Central memory CD8-positive, alpha-beta T cell (primary cell): ENCODE results near the gene LPP.
A peak's percentile ranks its signal among the peaks of the same experiment; 100 is the strongest.

ENCODE experiments used
- ATAC-seq: fragments of 150-1000 bp; cut with Tn5 transposase; replicated peaks from 2 replicates; pipeline ENCODE4 v1.10.0; 2022; ENCODE audit warnings: mild to moderate bottlenecking, moderate FRiP score, moderate number of reproducible peaks; ENCODE audit not compliant: poor library complexity, severe bottlenecking; ENCODE audit errors: extremely low read depth
- DNase-seq, 2 donors: peaks; one replicate each; pipeline ENCODE4 v3.0.0; 2021; ENCODE audit warnings: low spot score in 2 of 2
- H3K27ac Mint-ChIP-seq: one replicate; pipeline ENCODE4 v1.8.0; 2022; ENCODE audit warnings: low read depth, mild to moderate bottlenecking, moderate library complexity, mixed read lengths
- H3K27me3 Mint-ChIP-seq: one replicate; pipeline ENCODE4 v1.8.0; 2022; ENCODE audit warnings: mixed read lengths
- H3K36me3 Mint-ChIP-seq: one replicate; pipeline ENCODE4 v1.8.0; 2022; ENCODE audit warnings: mild to moderate bottlenecking, moderate library complexity, mixed read lengths; ENCODE audit not compliant: insufficient read depth
- H3K4me1 Mint-ChIP-seq: one replicate; pipeline ENCODE4 v1.8.0; 2022; ENCODE audit warnings: mixed read lengths
- H3K4me3 Mint-ChIP-seq: one replicate; pipeline ENCODE4 v1.8.0; 2022; ENCODE audit warnings: mild to moderate bottlenecking, moderate library complexity, mixed read lengths
- H3K9me3 Mint-ChIP-seq: one replicate; pipeline ENCODE4 v1.8.0; 2022; ENCODE audit warnings: mixed read lengths

The LPP gene

DNA sequence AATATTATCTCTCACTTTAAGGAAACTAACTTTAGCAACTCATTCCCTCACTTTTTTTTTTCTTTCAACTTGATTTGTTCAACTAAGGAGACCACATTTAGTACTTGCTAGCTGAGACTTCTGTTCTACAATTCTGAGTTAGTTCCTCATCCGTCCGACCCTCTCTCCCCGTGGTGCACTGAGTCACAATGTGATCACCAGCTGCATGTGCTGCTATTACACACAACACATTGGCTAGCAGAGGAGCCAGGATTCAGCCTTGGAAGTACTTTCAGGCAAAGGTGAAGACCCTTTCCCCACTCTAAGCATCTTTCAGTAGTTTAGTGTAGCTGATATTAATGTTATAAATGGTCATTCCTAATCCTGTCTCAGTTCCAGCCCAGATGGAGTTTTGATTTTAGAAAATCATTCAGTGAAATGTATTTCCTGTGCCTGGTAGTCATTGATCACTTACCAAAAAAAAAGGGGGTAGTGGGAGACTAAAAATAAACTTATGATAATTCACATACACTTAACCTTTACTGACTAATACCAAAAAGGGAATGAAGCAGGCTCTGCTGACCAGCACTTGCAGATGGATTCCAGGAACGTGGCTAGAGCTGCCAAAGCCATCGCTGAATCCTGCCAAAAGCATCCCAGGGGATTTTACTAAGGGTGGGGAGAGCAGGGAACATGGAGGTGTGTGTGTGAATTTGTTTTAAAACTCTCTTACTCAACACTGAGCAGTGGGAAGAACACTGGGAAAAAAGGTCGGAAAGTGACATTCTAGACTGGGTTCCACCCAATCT, 424.8 kb downstream of the LPP start:
- Mint-ChIP-seq H3K36me3 (peaks cover 3% of the 10 kb centered on the region), H3K4me3 (no peak overlapping the region), H3K9me3 (no peaks in the 10 kb centered on the region), H3K27ac (no peak overlapping the region), H3K4me1 (peaks cover 19% of the 10 kb centered on the region), H3K27me3 (no peaks in the 10 kb centered on the region)
- DNase-seq (no peak), ATAC-seq (no peak)

DNA sequence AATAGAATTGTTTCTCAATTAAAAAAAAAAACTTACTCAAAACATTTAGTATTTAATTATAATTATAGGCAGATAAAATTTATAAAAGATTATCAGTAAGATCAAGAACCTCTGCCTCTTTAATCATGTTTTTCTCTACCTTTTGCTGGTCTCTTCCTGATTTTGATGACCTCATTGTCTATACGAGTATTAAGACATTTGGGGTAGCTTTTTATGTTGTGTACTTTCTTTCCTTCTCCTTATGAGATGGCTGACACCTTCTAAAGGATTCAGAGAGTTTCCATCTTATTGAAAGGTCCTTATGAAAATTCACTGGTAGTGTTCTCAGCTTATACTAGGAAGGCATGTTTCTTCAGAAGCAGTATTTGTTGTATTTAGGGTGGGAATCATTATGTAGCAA, 426.3 kb downstream of the LPP start:
- no peak for DNase-seq
- Mint-ChIP-seq H3K4me3 (no peak overlapping the region), H3K36me3 (peaks cover 3% of the 10 kb centered on the region), H3K4me1 (peaks cover 12% of the 10 kb centered on the region), H3K9me3 (no peaks in the 10 kb centered on the region), H3K27ac (no peak overlapping the region), H3K27me3 (no peaks in the 10 kb centered on the region)
- ATAC-seq, result no peak

DNA sequence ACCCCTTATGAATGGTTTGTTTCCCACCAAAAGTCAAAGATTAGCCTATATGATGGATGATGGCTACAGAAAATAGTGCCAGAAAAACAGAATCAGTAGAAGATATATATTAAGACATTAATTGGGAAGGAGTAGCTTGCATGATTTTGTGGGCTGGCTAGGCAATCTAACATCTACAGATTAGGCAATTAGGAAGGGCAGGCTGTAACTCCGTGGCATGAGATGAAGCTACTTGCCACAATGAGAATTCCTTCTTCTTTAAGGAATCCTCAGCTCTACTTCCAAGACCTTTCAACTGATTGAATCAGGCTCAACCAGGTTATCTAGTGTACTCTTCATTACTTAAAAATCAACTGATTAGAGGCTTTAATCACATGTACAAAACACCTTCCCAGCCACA, 426.7 kb downstream of the LPP start:
- no peaks in the 10 kb centered on the region for H3K27me3 Mint-ChIP-seq
- DNase-seq (no peak), ATAC-seq (no peak)
- H3K4me1 Mint-ChIP-seq, result peaks cover 12% of the 10 kb centered on the region
- H3K27ac Mint-ChIP-seq, result no peak overlapping the region
- peaks cover 3% of the 10 kb centered on the region for H3K36me3 Mint-ChIP-seq
- no peaks in the 10 kb centered on the region for H3K9me3 Mint-ChIP-seq
- H3K4me3 Mint-ChIP-seq, result no peak overlapping the region

- Mint-ChIP-seq H3K4me1 (peaks cover 12% of the 10 kb centered on the region), H3K27me3 (no peaks in the 10 kb centered on the region), H3K4me3 (no peak overlapping the region), H3K27ac (no peak overlapping the region), H3K9me3 (no peaks in the 10 kb centered on the region), H3K36me3 (peaks cover 3% of the 10 kb centered on the region)
- no peak for ATAC-seq
- no peak for DNase-seq
These were observed 427.4 kb downstream of the LPP start for GRCh38 chr3:188581365-188581764.

- Mint-ChIP-seq H3K36me3 (peaks cover 3% of the 10 kb centered on the region), H3K27ac (no peak overlapping the region), H3K27me3 (no peaks in the 10 kb centered on the region), H3K4me1 (peaks cover 12% of the 10 kb centered on the region), H3K9me3 (no peaks in the 10 kb centered on the region), H3K4me3 (no peak overlapping the region)
- no peak for DNase-seq
- no peak for ATAC-seq
These were observed 427.8 kb downstream of the LPP start for GRCh38 chr3:188581792-188582191.

DNA sequence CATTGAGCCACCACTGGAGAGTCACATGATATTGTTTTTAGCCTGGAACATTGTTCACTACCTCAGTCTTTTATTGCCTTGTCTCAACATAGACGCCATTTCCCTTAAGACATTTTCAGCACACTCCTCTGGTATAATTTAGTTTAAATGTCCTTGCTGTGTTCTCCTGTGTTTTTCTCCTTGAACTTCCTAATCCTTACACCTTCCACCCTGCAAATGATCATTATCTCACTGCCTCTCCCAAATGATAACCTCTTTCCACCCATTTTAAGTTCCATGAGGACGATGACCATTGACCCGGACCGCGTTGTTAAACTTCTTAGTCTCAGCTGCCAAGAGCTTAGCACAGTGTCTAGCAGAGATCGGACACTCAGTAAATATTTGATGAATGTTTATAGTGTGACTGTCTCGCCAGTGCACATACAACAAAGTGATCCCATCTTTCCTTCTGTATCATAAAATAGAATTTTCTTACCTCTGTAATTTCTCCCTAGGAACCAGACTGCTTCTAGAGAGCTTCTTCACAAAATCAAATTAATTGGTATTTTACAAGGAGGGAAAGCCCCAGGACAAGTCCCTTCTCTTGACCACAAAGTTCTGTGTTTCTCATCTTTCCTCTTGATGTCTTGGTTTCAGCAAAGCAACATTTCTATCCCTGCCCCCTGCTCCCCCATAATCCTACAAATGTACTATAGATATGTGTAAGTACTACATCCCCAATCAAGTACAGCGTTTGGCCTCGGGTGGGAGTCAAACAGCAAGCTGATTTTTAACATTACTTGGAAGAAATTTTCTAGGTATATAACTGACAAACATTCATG, 429.6 kb downstream of the LPP start:
- no peak for ATAC-seq
- DNase-seq, result no peak
- Mint-ChIP-seq H3K4me3 (no peak overlapping the region), H3K36me3 (no peaks in the 10 kb centered on the region), H3K27ac (no peak overlapping the region), H3K27me3 (no peaks in the 10 kb centered on the region), H3K9me3 (no peaks in the 10 kb centered on the region), H3K4me1 (peaks cover 6% of the 10 kb centered on the region)

GRCh38 chr3:188584162-188584529, 430.2 kb downstream of the LPP start:
- H3K9me3 Mint-ChIP-seq, result no peaks in the 10 kb centered on the region
- no peak for DNase-seq
- no peak for ATAC-seq

DNA sequence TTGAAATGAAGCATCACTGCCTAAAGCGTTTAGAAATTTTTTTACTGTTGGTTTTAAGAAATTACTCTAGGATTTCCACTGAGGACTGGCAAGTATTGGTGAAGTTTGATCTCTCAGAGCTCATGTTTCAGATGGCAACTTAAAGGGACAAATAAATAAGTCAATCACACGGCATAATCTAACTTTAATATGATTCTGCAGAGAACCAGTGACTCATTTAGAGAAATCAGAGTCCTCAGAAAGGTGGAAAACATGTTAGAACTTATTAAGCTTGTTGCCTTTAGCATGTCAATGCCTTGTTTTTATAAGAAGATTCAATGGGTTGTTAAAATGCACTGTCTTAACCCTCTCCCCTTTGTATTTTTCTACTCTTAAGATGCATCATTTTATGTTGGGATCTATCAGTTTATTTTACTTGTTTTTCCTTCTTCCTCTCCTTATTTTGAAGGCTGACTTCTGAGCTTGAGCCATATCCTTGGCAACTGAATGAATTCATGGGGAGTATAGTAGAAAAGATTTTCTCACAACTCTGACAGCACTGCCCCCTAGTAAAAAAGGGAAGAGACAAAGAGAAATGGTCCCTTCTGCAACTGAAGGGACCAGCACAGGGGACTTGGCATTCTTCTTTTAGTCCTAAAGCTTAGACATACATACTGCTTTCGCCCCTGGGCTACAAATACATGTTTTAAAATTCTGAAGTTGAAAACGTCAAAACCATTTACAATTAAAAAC, 431.2 kb downstream of the LPP start:
- no peaks in the 10 kb centered on the region for H3K36me3 Mint-ChIP-seq
- no peaks in the 10 kb centered on the region for H3K27me3 Mint-ChIP-seq
- ATAC-seq (no peak), DNase-seq (no peak)
- no peaks in the 10 kb centered on the region for H3K9me3 Mint-ChIP-seq
- peak overlapping the region; percentile 85 for H3K27ac Mint-ChIP-seq
- peaks cover 8% of the 10 kb centered on the region for H3K4me1 Mint-ChIP-seq
- peak overlapping the region; percentile 32 for H3K4me3 Mint-ChIP-seq

More at GRCh38 chr3:188584162-188584529, 430.2 kb downstream of the LPP start:
- Mint-ChIP-seq H3K4me3 (no peak overlapping the region), H3K4me1 (peaks cover 8% of the 10 kb centered on the region), H3K27me3 (no peaks in the 10 kb centered on the region), H3K36me3 (no peaks in the 10 kb centered on the region), H3K27ac (peak overlapping the region; percentile 85)

GRCh38 chr3:188589071-188589470, 435.1 kb downstream of the LPP start:
- ATAC-seq, result no peak
- H3K27me3 Mint-ChIP-seq, result no peaks in the 10 kb centered on the region
- peaks cover 8% of the 10 kb centered on the region for H3K4me1 Mint-ChIP-seq
- no peak overlapping the region for H3K27ac Mint-ChIP-seq
- H3K4me3 Mint-ChIP-seq, result no peak overlapping the region
- no peaks in the 10 kb centered on the region for H3K9me3 Mint-ChIP-seq
- no peak for DNase-seq
- H3K36me3 Mint-ChIP-seq, result no peaks in the 10 kb centered on the region

DNA sequence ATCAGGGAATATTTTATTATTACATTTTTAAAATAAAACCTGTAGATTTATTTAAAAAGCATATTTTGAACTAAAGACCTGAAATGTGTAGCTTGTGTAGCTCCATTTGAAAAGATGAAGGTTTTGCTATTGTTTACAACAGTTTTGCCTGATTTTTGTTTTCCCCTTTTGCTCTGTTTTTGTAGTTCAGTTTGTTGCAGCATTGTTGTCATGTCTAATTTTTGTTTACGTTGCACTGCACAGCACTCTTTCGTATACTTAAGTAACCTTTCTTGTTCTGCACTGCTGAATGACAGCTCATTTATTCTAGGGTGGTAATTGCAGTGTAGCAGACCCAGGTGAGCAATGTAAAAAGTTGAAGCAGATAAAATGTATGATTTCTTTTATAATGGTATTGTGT, 435.8 kb downstream of the LPP start:
- peaks cover 8% of the 10 kb centered on the region for H3K4me1 Mint-ChIP-seq
- no peaks in the 10 kb centered on the region for H3K27me3 Mint-ChIP-seq
- DNase-seq, result no peak
- H3K4me3 Mint-ChIP-seq, result no peak overlapping the region
- no peak overlapping the region for H3K27ac Mint-ChIP-seq
- ATAC-seq, result no peak
- H3K9me3 Mint-ChIP-seq, result no peaks in the 10 kb centered on the region
- no peaks in the 10 kb centered on the region for H3K36me3 Mint-ChIP-seq

DNA sequence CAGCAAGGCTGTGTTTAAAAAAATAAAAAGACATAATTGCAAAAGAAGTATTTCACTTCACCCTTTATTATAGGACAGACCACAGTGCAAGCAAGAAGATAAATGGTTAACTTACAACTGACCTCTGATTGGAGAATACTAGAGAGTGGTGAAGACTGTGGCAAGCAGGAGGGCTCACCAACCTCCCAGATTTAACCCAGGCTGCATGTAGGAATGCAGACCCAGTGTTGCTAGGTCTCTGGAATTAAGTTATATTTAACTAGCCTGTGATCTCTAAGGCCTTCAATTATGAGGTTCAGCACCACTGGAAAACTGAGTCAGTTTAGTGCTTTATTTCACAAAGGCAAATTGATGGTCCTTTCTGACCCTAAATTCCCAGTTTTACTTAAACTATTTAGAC, 436.6 kb downstream of the LPP start:
- Mint-ChIP-seq H3K4me1 (peaks cover 8% of the 10 kb centered on the region), H3K27ac (no peak overlapping the region), H3K9me3 (no peaks in the 10 kb centered on the region), H3K4me3 (no peak overlapping the region), H3K36me3 (no peaks in the 10 kb centered on the region), H3K27me3 (no peaks in the 10 kb centered on the region)
- no peak for ATAC-seq
- no peak for DNase-seq

DNA sequence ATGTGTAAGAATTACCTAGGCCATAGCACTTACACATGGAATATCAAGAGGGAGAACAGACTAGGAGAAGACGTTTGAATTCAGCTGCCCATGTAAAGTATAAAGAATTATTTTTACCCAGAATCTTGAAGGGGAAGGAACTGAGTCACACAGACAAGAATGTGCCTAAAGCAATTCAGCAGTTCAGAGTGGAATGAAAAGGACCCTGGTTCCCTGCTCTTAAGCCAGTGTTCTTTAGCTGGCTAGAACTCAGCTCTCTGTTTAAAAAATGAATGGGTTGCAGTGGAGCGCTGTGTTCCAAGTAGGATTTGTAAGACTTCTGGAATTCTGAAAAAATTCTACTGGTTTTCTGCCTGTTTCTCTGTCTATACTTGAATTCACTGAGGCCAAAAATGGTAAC, 440.2 kb downstream of the LPP start:
- ATAC-seq (no peak), DNase-seq (no peak)
- peaks cover 2% of the 10 kb centered on the region for H3K36me3 Mint-ChIP-seq
- no peak overlapping the region for H3K4me3 Mint-ChIP-seq
- H3K27me3 Mint-ChIP-seq, result no peaks in the 10 kb centered on the region
- no peak overlapping the region for H3K27ac Mint-ChIP-seq
- no peaks in the 10 kb centered on the region for H3K4me1 Mint-ChIP-seq
- no peaks in the 10 kb centered on the region for H3K9me3 Mint-ChIP-seq
